GM18526 (cell line): ENCODE results near the gene PITPNC1.

Source experiments
- POLR2A ChIP-seq: IDR thresholded peaks from 3 replicates; pipeline ENCODE4 v1.6.1; 2011; ENCODE audit not compliant: insufficient read length; ENCODE audit errors: extremely low read depth

PITPNC1 gene

GRCh38 chr17:67500677-67501300 is 123.7 kb downstream of the PITPNC1 start:
- no peak for TF ChIP-seq POLR2A

DNA sequence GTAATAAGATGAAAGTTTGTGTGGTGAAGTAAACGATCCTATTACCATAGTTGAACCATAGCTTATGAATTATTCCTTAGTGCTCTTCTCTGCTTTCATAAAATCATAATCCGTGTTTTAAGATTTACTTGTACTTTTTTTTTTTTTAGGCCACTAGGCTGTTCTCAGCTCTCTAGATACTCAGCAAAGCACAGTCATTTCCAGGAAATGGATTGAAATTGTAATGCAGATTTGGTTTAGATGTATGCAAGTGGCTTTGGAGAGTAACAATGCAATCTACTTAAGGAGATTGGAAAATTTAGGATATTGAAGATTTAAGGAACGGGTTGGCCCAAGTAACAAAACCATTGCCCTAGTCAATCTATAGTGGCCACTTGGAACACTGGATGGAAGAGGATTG is 125.1 kb downstream of the PITPNC1 start:
- TF ChIP-seq POLR2A: no peak

DNA sequence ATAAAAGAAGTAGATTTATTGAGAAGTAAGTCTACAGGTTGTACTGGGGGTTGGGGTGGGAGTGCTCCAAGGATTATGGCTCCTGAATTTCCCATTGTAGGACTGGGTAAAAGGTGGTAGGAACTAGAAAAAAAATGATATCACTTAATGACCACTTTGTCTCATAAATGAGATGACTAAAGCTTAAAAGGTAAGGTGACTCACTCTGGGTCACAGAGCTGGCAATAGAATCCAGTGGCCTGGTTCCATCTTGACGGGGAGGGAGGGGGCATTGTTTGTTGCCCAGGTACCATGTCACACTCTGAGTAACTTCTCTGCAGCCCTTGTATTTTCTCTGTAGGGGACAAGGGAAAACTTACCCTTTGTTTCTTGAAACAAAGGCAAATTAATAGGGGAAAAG is 126.1 kb downstream of the PITPNC1 start:
- no peak for TF ChIP-seq POLR2A

DNA sequence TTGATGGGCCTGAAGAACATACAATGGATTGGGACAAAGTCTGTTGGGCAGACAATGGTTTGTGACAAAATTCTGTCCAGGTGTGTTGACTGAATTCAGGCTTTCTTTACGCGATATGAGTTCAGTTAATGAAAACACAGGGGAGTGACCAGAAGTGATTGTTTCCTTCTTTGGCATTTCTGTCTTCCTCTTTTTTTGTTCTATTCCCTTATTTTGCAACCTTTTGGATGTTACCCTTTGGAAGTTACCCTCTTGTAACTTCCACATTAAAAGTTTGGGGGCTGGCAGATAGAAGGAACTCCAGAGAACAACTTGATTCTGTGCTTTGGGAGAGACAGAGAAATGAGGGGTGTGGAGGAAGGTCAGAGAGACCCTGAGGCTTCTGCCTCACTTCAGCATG is 126.7 kb downstream of the PITPNC1 start:
- TF ChIP-seq POLR2A: no peak

DNA sequence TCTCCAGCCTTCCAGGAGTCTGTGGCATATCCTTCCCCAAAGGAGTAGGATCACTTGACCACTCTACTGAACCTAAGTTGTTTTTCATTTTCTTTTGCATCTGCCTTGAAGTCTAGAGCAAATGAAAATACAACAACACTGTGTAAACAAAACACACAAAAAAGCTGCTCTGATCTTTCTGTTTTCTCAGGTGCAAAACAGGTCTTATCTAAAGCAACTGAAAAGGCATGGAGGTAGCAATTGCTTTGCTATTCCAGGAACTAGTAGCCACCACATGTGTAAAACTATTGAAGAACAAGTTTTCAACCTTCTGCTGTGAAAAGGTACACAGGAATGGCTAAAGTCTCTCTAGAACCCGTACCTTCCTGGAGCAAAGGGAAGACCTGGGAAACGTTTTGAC is 127.1 kb downstream of the PITPNC1 start:
- TF ChIP-seq POLR2A: no peak

DNA sequence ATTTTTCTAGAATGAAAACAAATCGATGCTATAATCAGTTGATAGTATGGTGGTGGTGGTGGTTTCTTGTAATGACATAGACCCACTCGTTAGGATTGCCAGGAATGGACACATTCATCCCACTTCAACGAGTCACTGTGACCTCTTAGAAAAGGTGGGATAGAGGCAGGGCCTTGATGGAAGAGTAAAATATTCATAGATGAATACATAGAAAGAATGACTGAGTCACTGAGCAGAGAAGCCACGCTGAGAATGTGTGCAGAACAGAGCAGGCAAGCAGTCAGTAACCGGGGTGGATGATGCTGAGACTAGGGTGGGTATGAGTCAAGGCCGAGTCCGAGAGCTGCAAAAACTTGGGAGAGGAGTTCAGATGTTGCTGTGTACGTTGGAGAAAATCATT is 129.9 kb downstream of the PITPNC1 start:
- no peak for TF ChIP-seq POLR2A

- TF ChIP-seq POLR2A: no peak
Measured at GRCh38 chr17:67509390-67510287, 132.6 kb downstream of the PITPNC1 start.

- TF ChIP-seq POLR2A: no peak
Measured at GRCh38 chr17:67511012-67511411, 133.9 kb downstream of the PITPNC1 start.

GRCh38 chr17:67511804-67512203 is 134.7 kb downstream of the PITPNC1 start:
- TF ChIP-seq POLR2A: no peak

DNA sequence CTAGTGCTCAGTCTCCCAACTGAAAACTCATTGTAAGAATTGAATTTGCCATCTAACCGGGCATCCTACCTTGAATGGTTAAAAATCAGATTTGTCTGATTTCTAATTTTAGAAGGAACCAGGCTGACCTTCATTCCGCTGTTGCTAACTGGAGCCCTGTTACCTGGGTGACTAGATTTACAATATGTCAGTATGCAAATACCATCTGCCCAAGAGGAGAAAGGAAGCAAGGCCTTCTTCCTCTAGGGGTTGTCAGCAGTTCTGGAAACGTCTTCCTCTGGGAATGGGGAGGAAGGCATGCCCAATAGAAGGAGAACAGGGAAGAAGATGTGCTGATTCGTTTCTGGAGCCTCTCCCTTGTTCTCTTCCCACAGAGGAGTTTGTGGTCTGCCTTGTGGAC is 137.9 kb downstream of the PITPNC1 start:
- no peak for TF ChIP-seq POLR2A

- no peak for TF ChIP-seq POLR2A
Measured at GRCh38 chr17:67515490-67516083, 138.5 kb downstream of the PITPNC1 start.

DNA sequence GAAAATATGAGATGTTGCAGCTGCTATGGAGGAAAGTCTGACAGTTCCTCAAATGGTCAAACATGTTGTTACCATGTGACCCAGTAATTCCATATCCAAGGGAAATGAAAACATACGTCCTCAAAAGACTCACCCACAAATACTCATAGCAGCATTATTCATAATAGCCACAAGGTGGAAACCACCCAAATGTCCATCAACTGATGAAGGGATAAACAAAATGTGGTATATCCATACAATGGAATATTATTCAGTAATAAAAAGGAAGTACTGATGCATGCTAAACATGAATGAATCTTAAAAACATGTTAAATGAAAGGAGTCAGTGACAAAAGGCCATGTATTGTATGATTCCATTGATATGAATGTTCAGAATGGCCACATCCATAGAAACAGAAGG is 140.2 kb downstream of the PITPNC1 start:
- no peak for TF ChIP-seq POLR2A

- TF ChIP-seq POLR2A: no peak
Measured at GRCh38 chr17:67518876-67519275, 141.8 kb downstream of the PITPNC1 start.

DNA sequence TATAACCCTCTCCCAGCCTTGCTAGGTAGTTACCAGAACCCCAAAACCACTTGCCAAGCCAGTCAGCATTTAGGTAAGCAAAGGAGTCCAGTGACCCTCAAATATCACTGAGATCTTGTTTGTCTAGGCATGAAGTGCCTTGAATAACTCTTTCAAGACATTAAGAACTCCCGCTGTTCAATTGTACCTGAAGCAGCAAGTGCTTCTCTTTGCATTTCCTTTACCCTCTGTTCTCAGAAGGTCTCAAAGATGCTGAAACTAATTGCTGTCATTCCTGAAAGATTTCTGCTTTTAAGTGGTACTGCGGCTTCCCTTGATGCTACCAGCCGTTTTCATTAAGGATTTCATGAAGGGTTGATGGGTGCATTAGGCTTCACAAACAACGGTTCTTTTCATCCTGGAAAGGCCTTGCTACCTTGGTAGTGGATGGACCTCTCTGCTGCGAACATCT is 142.7 kb downstream of the PITPNC1 start:
- no peak for TF ChIP-seq POLR2A

- TF ChIP-seq POLR2A: no peak
Measured at GRCh38 chr17:67520252-67520906, 143.3 kb downstream of the PITPNC1 start.
